ENCODE results near the gene SUN2. TPM values are rescaled to one million over a fixed set of nuclear protein-coding genes. Genes with fewer than 3 reads are reported as not detected.

SUN2 gene
- total and polyA plus RNA-seq, 2 of the 4 experiments (the other 2 are of a cell fraction) = 27.8 to 50.0 TPM

DNA sequence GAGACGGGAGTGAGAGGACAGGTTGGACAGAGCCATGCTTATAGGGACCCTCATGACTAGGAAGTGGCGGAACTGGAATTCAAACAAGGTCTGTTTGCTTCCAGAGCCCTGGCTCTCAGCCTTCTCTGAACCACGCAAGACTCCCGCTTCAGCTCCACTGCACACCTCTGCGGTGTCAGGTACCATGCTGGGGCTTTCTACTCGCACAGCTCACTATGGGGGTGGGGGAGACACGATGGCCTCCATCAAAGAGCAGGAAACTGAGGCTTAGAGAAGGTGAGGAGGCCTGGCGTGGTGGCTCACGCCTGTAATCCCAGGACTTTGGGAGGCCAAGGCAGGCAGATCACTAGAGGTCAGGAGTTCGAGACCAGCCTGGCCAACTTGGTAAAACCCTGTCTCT, 14.2 kb downstream of the SUN2 start:
- H3K9me3 ChIP-seq (ENCODE audit: control insufficient read depth, insufficient read depth, low read length) = no peaks in the 10 kb centered on the region
- no TSS peak for BruUV-seq (replicated peaks)
- no peak overlapping the region for H3K4ac ChIP-seq (ENCODE audit: low read depth, low read length)
- H4K5ac ChIP-seq (ENCODE audit: low read depth, low read length) = no peak overlapping the region
- H3K4me2 ChIP-seq (ENCODE audit: low read depth, low read length) = no peak overlapping the region
- intact Hi-C loops (cut with micrococcal nuclease) (no loop called here), dilution Hi-C loops (cut with HindIII; ENCODE audit: low sequenced_read_pairs, unreplicated experiment) (no loop called here), in situ Hi-C loops (cut with MboI; ENCODE audit: low sequenced_read_pairs) (no loop called here)
- no peak overlapping the region for H3K14ac ChIP-seq (replicated peaks; ENCODE audit: low read depth, low read length)
- H3K9ac ChIP-seq (ENCODE audit: low read depth, low read length) = no peak overlapping the region
- peaks cover 4% of the 10 kb centered on the region; the same call in 1 of the 2 replicates for H3K9me1 ChIP-seq (ENCODE audit: insufficient read depth, low read length)
- no peaks in the 10 kb centered on the region for H3K27me3 ChIP-seq (ENCODE audit: control insufficient read depth, insufficient read depth, low read length)
- H3K18ac ChIP-seq (ENCODE audit: low read depth, low read length) = no peak overlapping the region
- ATAC-seq (ENCODE audit: low read depth) (no peak), DNase-seq (no peak)
- H3K56ac ChIP-seq (ENCODE audit: extremely low read depth, insufficient read depth, low read length) = no peak overlapping the region
- H2BK120ac ChIP-seq (ENCODE audit: low read depth, low read length) = no peak overlapping the region
- H4K20me1 ChIP-seq (ENCODE audit: insufficient read depth, low read length) = 0 out of 2 replicates have a peak, but pooled peaks cover 4% of the 10 kb centered on the region
- CTCF ChIA-PET = no interaction called here
- TF ChIP-seq MAFK (IDR thresholded peaks at IDR 0.05; ENCODE audit: low read depth, low read length) (no peak), CEBPB (IDR thresholded peaks at IDR 0.05; ENCODE audit: low read depth, low read length) (no peak), RFX5 (IDR thresholded peaks at IDR 0.05; ENCODE audit: low read depth, low read length) (no peak), CTCF (conservative IDR thresholded peaks at IDR 0.05; ENCODE audit: low read depth, low read length) (no peak), NFE2L2 (IDR thresholded peaks at IDR 0.05; ENCODE audit: low read depth, low read length) (no peak), POLR2A (IDR thresholded peaks at IDR 0.05; ENCODE audit: low read depth, low read length) (no peak)
- TF ChIP-seq, protein P1, sequence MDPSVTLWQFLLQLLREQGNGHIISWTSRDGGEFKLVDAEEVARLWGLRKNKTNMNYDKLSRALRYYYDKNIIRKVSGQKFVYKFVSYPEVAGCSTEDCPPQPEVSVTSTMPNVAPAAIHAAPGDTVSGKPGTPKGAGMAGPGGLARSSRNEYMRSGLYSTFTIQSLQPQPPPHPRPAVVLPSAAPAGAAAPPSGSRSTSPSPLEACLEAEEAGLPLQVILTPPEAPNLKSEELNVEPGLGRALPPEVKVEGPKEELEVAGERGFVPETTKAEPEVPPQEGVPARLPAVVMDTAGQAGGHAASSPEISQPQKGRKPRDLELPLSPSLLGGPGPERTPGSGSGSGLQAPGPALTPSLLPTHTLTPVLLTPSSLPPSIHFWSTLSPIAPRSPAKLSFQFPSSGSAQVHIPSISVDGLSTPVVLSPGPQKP (IDR thresholded peaks at IDR 0.05; ENCODE audit: borderline replicate concordance, low read depth, low read length) = no peak
- no peak overlapping the region for H2AK9ac ChIP-seq (replicated peaks; ENCODE audit: low read depth, low read length, poor library complexity)
- H4K91ac ChIP-seq (ENCODE audit: insufficient read depth, low read depth, low read length) = no peak overlapping the region
- H2BK20ac ChIP-seq (ENCODE audit: low read depth, low read length) = no peak overlapping the region
- H3K4me1 ChIP-seq (ENCODE audit: control insufficient read depth, insufficient read depth, low read length) = no peaks in the 10 kb centered on the region
- H2AK5ac ChIP-seq (ENCODE audit: low read depth, low read length) = no peak overlapping the region
- no peak overlapping the region for H4K8ac ChIP-seq (ENCODE audit: low read depth in 2 of 2, low read length in 2 of 2)
- no peak overlapping the region for H3K23ac ChIP-seq (ENCODE audit: low read depth, low read length)
- peaks cover 9 to 40% of the 10 kb centered on the region in 2 experiments; a peak in 1 of 4 replicates for H3K79me1 ChIP-seq (ENCODE audit: low read depth in 1 of 2, low read length in 2 of 2)
- no peak overlapping the region for H3K27ac ChIP-seq (ENCODE audit: insufficient read depth, low read length)
- peaks cover 79% of the 10 kb centered on the region for H3K36me3 ChIP-seq (ENCODE audit: control insufficient read depth, insufficient read depth, low read length)
- H3K4me3 ChIP-seq (ENCODE audit: insufficient read depth, low read depth, low read length) = no peak overlapping the region
- H2AFZ ChIP-seq (replicated peaks; ENCODE audit: low read length, poor library complexity) = no peak overlapping the region
- no peak overlapping the region for H2BK15ac ChIP-seq (ENCODE audit: low read depth, low read length)
- 100% methylated on average over 1 of the region's 10 CpGs; no CpG with 5 or more reads in 1 of the 2 experiments for WGBS, 2 experiments (ENCODE audit: extremely low coverage in 2 of 2, insufficient read length in 1 of 2)
- no peak overlapping the region for H2BK5ac ChIP-seq (ENCODE audit: low read depth, low read length, poor library complexity, severe bottlenecking)
- POLR2A ChIA-PET (ENCODE audit: unreplicated experiment) = no interaction called here
